Small intestine (tissue), 16 donors: ENCODE data around the gene POFUT2. TPM values are rescaled to one million over a fixed set of nuclear protein-coding genes. Genes with fewer than 3 reads are reported as not detected.
A peak's percentile ranks its signal among the peaks of the same experiment; 100 is the strongest.

ENCODE experiments used
- DNase-seq, 2 donors: peaks; one replicate each; pipeline versions ENCODE4 v3.0.0 to v3.0.0-alpha.2; 2013
- FAIRE-seq: peaks from 2 replicates; lab custom pipeline; 2012; peaks lifted over from hg19 to GRCh38; lab: Jason Lieb, UNC
- H3K27ac ChIP-seq, 3 donors: one replicate each; pipeline ENCODE4 v1.5.1; 2013; ENCODE audit warnings: low read length in 2 of 3, mild to moderate bottlenecking in 2 of 3, control low read depth in 1 of 3, inconsistent platforms in 1 of 3, low read depth in 1 of 3, moderate library complexity in 1 of 3
- H3K27me3 ChIP-seq, 3 donors: one replicate each; pipeline ENCODE4 v1.6.1; 2013; ENCODE audit warnings: low read length in 3 of 3, inconsistent platforms in 1 of 3; ENCODE audit not compliant: control insufficient read depth in 3 of 3, insufficient read depth in 3 of 3
- H3K36me3 ChIP-seq, 3 donors: one replicate each; pipeline ENCODE4 v1.6.1; 2013; ENCODE audit warnings: low read length in 3 of 3, inconsistent platforms in 1 of 3, low read depth in 1 of 3, mild to moderate bottlenecking in 1 of 3, moderate library complexity in 1 of 3; ENCODE audit not compliant: control insufficient read depth in 3 of 3, insufficient read depth in 2 of 3
- H3K4me1 ChIP-seq, 3 donors: one replicate each; pipeline ENCODE4 v1.6.1; 2013; ENCODE audit warnings: low read length in 2 of 3, inconsistent platforms in 1 of 3, low read depth in 1 of 3, mild to moderate bottlenecking in 1 of 3, moderate library complexity in 1 of 3; ENCODE audit not compliant: control insufficient read depth in 3 of 3, insufficient read depth in 2 of 3
- H3K4me3 ChIP-seq, 3 donors: one replicate each; pipeline ENCODE4 v1.5.1; 2013; ENCODE audit warnings: low read length in 3 of 3, control low read depth in 1 of 3, inconsistent platforms in 1 of 3, low read depth in 1 of 3, mild to moderate bottlenecking in 1 of 3, moderate library complexity in 1 of 3
- H3K9me3 ChIP-seq, 2 donors: one replicate each; pipeline ENCODE4 v1.6.1; 2013; ENCODE audit warnings: low read depth in 1 of 2, low read length in 1 of 2; ENCODE audit not compliant: control insufficient read depth in 2 of 2, insufficient read depth in 1 of 2
- WGBS, 3 donors: extraction: QIAGEN DNeasy Blood & Tissue Kit; methylation state at CpG; one replicate each; pipeline ENCODE4 v1.1.7; 2013; 5-methylcytosine and 5-hydroxymethylcytosine counted together
- long read RNA-seq, 10 donors: transcript quantifications; one replicate each; lab custom pipeline, GENCODE V29; 2026
- polyA plus RNA-seq, 4 donors: library from polyadenylated mRNA; stranded (reverse) in 3 of 4; unstranded in 1 of 4; fragments of 200-250 nt in 3 of 4; fragments of 120-200 nt in 1 of 4; gene quantifications; one replicate each; pipeline versions ENCODE4 v1.2.1 to v1.2.3, GENCODE V29; 2013
- donor health status: healthy with polysubstance abuse.
- donor health status: control.
- donor health status: control.
- donor health status: Bipolar disorder and iron deficiency.
- donor health status: healthy.

The POFUT2 gene
- 10 to 100 TPM; 13.5 to 34.4 (median 26.9) TPM for polyA plus RNA-seq
- long read RNA-seq, donor 1, full-length matches to known transcripts = 12 of 37 reads
- long read RNA-seq, donor 1, partial matches to known transcripts = 8 of 37 reads
- long read RNA-seq, donor 1, other reads (novel, unspliced or antisense) = 17 of 37 reads
- long read RNA-seq, donor 2, partial matches to known transcripts = 0 of 1 reads
- long read RNA-seq, donor 2, other reads (novel, unspliced or antisense) = 0 of 1 reads
- long read RNA-seq, donor 3, full-length matches to known transcripts = 3 of 3 reads
- long read RNA-seq, donor 3, partial matches to known transcripts = 0 of 3 reads
- long read RNA-seq, donor 3, other reads (novel, unspliced or antisense) = 0 of 3 reads
- long read RNA-seq, donor 4 = 0 reads
- long read RNA-seq, donor 5 = 0 reads
- long read RNA-seq, donor 6, partial matches to known transcripts = 0 of 1 reads
- long read RNA-seq, donor 6, other reads (novel, unspliced or antisense) = 0 of 1 reads
- long read RNA-seq, donor 7, transcript POFUT2-203 (9 exons, 2,871 nt) = major isoform, 9 of 11 reads
- long read RNA-seq, donor 7, partial matches to known transcripts = 0 of 11 reads
- long read RNA-seq, donor 7, other reads (novel, unspliced or antisense) = 0 of 11 reads
- long read RNA-seq, donor 8 = 0 reads
- long read RNA-seq, donor 9, partial matches to known transcripts = 0 of 1 reads
- long read RNA-seq, donor 9, other reads (novel, unspliced or antisense) = 0 of 1 reads
- long read RNA-seq, donor 10, partial matches to known transcripts = 0 of 4 reads
- long read RNA-seq, donor 10, other reads (novel, unspliced or antisense) = 0 of 4 reads

- 0 to 1% (median 1%) methylated on average over 50 to 90 of the region's 90 CpGs for WGBS, 3 donors
- Histone ChIP-seq H3K27ac (peak within 1 kb of the TSS in 2 of 3 donors; percentile 63 to 73), H3K9me3 (no peaks in the 10 kb centered on the region), H3K36me3 (peaks cover 2 to 45% (median 5%) of the 10 kb centered on the region in 3 donors), H3K4me3 (peak within 1 kb of the TSS; percentile 80 to 91 (median 82)), H3K4me1 (peaks cover 2 to 14% (median 7%) of the 10 kb centered on the region in 3 donors), H3K27me3 (no peaks in the 10 kb centered on the region)
- FAIRE-seq = no peak
- peak; percentile 95 to 99 for DNase-seq
Observed at GRCh38 chr21:45287438-45288391, at the start of gene POFUT2. TSS of gene POFUT2 (minus strand) at chr21:45287895. CDS start at chr21:45287871, 24 bp downstream.

- no peak overlapping the region for H3K4me3 ChIP-seq
Observed at GRCh38 chr21:45336870-45337269, 49.2 kb upstream of the POFUT2 start.

GRCh38 chr21:45336535-45336810 is 48.8 kb upstream of the POFUT2 start:
- 61 to 86% (median 75%) methylated on average over 4 of the region's 4 CpGs for WGBS, 3 donors
- FAIRE-seq (no peak), DNase-seq (no peak)

More at GRCh38 chr21:45336870-45337269, 49.2 kb upstream of the POFUT2 start:
- H3K27me3 ChIP-seq = no peaks in the 10 kb centered on the region
- H3K9me3 ChIP-seq = no peaks in the 10 kb centered on the region
- H3K36me3 ChIP-seq = no peaks in the 10 kb centered on the region
- DNase-seq (peak; percentile 19 to 73), FAIRE-seq (no peak)
- H3K27ac ChIP-seq = peak overlapping the region in 1 of 3 donors; percentile 39
- WGBS, 3 donors = 36 to 47% (median 38%) methylated on average over 8 of the region's 8 CpGs
- peaks cover 0 to 33% (median 2%) of the 10 kb centered on the region in 3 donors for H3K4me1 ChIP-seq

GRCh38 chr21:45335761-45336534 is 48.3 kb upstream of the POFUT2 start:
- H3K27me3 ChIP-seq = no peaks in the 10 kb centered on the region
- no peaks in the 10 kb centered on the region for H3K9me3 ChIP-seq
- H3K4me1 ChIP-seq = peaks cover 0 to 42% (median 2%) of the 10 kb centered on the region in 3 donors
- 19 to 63% (median 36%) methylated on average over 18 to 19 of the region's 19 CpGs for whole genome bisulfite sequencing, 3 donors
- DNase-seq (peak; percentile 43 to 55), FAIRE-seq (no peak)
- no peaks in the 10 kb centered on the region for H3K36me3 ChIP-seq
- H3K4me3 ChIP-seq = no peak overlapping the region
- no peak overlapping the region for H3K27ac ChIP-seq

More at GRCh38 chr21:45336535-45336810, 48.8 kb upstream of the POFUT2 start:
- Histone ChIP-seq H3K27me3 (no peaks in the 10 kb centered on the region), H3K4me1 (peaks cover 0 to 37% (median 2%) of the 10 kb centered on the region in 3 donors), H3K4me3 (no peak overlapping the region), H3K9me3 (no peaks in the 10 kb centered on the region), H3K27ac (no peak overlapping the region), H3K36me3 (no peaks in the 10 kb centered on the region)

GRCh38 chr21:45335151-45335760 is 47.6 kb upstream of the POFUT2 start:
- Histone ChIP-seq H3K27me3 (no peaks in the 10 kb centered on the region), H3K27ac (no peak overlapping the region), H3K4me1 (peaks cover 0 to 48% (median 2%) of the 10 kb centered on the region in 3 donors), H3K4me3 (no peak overlapping the region), H3K36me3 (peaks cover 0 to 3% (median 0%) of the 10 kb centered on the region in 3 donors), H3K9me3 (no peaks in the 10 kb centered on the region)
- FAIRE-seq (no peak), DNase-seq (no peak)
- 62 to 84% (median 68%) methylated on average over 9 to 14 of the region's 14 CpGs for WGBS, 3 donors

GRCh38 chr21:45334591-45335081 is 46.9 kb upstream of the POFUT2 start:
- Histone ChIP-seq H3K27ac (no peak overlapping the region), H3K4me1 (peaks cover 0 to 54% (median 2%) of the 10 kb centered on the region in 3 donors), H3K36me3 (peaks cover 0 to 3% (median 0%) of the 10 kb centered on the region in 3 donors), H3K27me3 (no peaks in the 10 kb centered on the region), H3K9me3 (no peaks in the 10 kb centered on the region), H3K4me3 (no peak overlapping the region)
- DNase-seq (no peak), FAIRE-seq (no peak)
- WGBS, 3 donors = 83 to 89% (median 87%) methylated on average over 8 to 9 of the region's 9 CpGs

- peaks cover 0 to 3% (median 0%) of the 10 kb centered on the region in 3 donors for H3K36me3 ChIP-seq
- FAIRE-seq = no peak
- 79 to 87% (median 81%) methylated on average over 8 of the region's 8 CpGs for WGBS, 3 donors
Observed at GRCh38 chr21:45334134-45334533, 46.4 kb upstream of the POFUT2 start.

More at GRCh38 chr21:45334134-45334533, 46.4 kb upstream of the POFUT2 start:
- H3K27ac ChIP-seq = no peak overlapping the region
- H3K27me3 ChIP-seq = no peaks in the 10 kb centered on the region
- H3K9me3 ChIP-seq = no peaks in the 10 kb centered on the region
- H3K4me3 ChIP-seq = no peak overlapping the region
- peaks cover 0 to 59% (median 2%) of the 10 kb centered on the region in 3 donors for H3K4me1 ChIP-seq
- no peak for DNase-seq
